Mesothelial cell of epicardium (in vitro differentiated cells): Measurements from ENCODE around the gene PLA2G15. TPM values are rescaled to one million over a fixed set of nuclear protein-coding genes. Genes with fewer than 3 reads are reported as not detected.

Experiments
- DNase-seq, 2 experiments: peaks; one replicate each; pipeline ENCODE4 v3.0.0; 2021; ENCODE audit warnings: low spot score in 2 of 2; ENCODE audit not compliant: unreplicated experiment in 2 of 2
- H3K27ac Mint-ChIP-seq: 2 replicates; pipeline ENCODE4 v1.8.0; 2021; ENCODE audit warnings: mixed read lengths
- H3K27me3 Mint-ChIP-seq: 2 replicates; pipeline ENCODE4 v1.8.0; 2021; ENCODE audit warnings: low read depth, mixed read lengths
- H3K36me3 Mint-ChIP-seq: 2 replicates; pipeline ENCODE4 v1.8.0; 2021; ENCODE audit warnings: mixed read lengths
- H3K4me1 Mint-ChIP-seq: 2 replicates; pipeline ENCODE4 v1.8.0; 2021; ENCODE audit warnings: mixed read lengths
- H3K4me3 Mint-ChIP-seq: 2 replicates; pipeline ENCODE4 v1.8.0; 2021; ENCODE audit warnings: mild to moderate bottlenecking, moderate library complexity, mixed read lengths
- H3K9me3 Mint-ChIP-seq: 2 replicates; pipeline ENCODE4 v1.8.0; 2021; ENCODE audit warnings: mixed read lengths
- CTCF ChIP-seq: fragments of 200-600 bp; sonication (generic); IDR thresholded peaks from one replicate; pipeline ENCODE4 v1.5.0; 2021; ENCODE audit warnings: antibody characterized with exemption; ENCODE audit not compliant: unreplicated experiment
- microRNA-seq: library from miRNA; unstranded; fragments of <30 nt; microRNA quantifications from one replicate; pipeline ENCODE4 v1.2.0, GENCODE V29; 2021; ENCODE audit warnings: inconsistent platforms, mixed read lengths
- total RNA-seq: library from RNA; stranded (reverse); gene quantifications from 3 replicates; pipeline ENCODE4 v1.2.1, GENCODE V29; 2021

The PLA2G15 gene
- total RNA-seq, 1 donor from 2014 or later = 19.4 TPM

GRCh38 chr16:68310437-68310773 is 65.2 kb downstream of the PLA2G15 start:
- peaks cover 26% of the 10 kb centered on the region for H3K4me1 Mint-ChIP-seq
- H3K27ac Mint-ChIP-seq = peak overlapping the region; percentile 98
- no peaks in the 10 kb centered on the region for H3K27me3 Mint-ChIP-seq
- peak overlapping the region; percentile 98 for H3K4me3 Mint-ChIP-seq
- peaks cover 13% of the 10 kb centered on the region for H3K36me3 Mint-ChIP-seq
- no peaks in the 10 kb centered on the region for H3K9me3 Mint-ChIP-seq
- TF ChIP-seq CTCF = no peak
- DNase-seq = no peak

Small RNAs within 50 kb of the gene (microRNA-seq; reads per million reads assigned to microRNA genes)
- 1.8 reads per million for gene MIR6773

Other genes with a start within 250 kb of the PLA2G15 start
- gene DPEP2, start 245.9 kb upstream of the PLA2G15 start, total RNA-seq = not detected in 3 replicates
- not detected in 3 replicates for gene DPEP2NB, start 229.5 kb upstream of the PLA2G15 start, total RNA-seq
- 11.8 to 12.5 TPM (median 11.9 TPM) in 3 replicates for gene DDX28, start 222.1 kb upstream of the PLA2G15 start, total RNA-seq
- gene DUS2, start 222.1 kb upstream of the PLA2G15 start, total RNA-seq = 18.1 to 20.8 TPM (median 19.4 TPM) in 3 replicates
- gene NFATC3, start 160.0 kb upstream of the PLA2G15 start, total RNA-seq = 47.3 to 51.8 TPM (median 51.3 TPM) in 3 replicates
- gene ESRP2, start 9.2 kb upstream of the PLA2G15 start, total RNA-seq = 32.4 to 34.7 TPM (median 33.6 TPM) in 3 replicates
- gene SLC7A6, start 19.2 kb downstream of the PLA2G15 start, total RNA-seq = 66.0 to 73.2 TPM (median 70.4 TPM) in 3 replicates
- 20.4 to 23.3 TPM (median 22.7 TPM) in 3 replicates for gene SLC7A6OS, start 65.6 kb downstream of the PLA2G15 start, total RNA-seq
- gene PRMT7, start 65.6 kb downstream of the PLA2G15 start, total RNA-seq = 69.7 to 77.9 TPM (median 71.8 TPM) in 3 replicates
- 0.14 to 0.20 TPM (median 0.18 TPM) in 3 replicates for gene SMPD3, start 203.1 kb downstream of the PLA2G15 start, total RNA-seq